GM19463 (cell line): ENCODE measurements around the gene RNF144A.

ENCODE experiments used
- ATAC-seq: cut with Tn5 transposase; IDR thresholded peaks from one replicate; pipeline ENCODE4 v1.9.1; 2021; ENCODE audit warnings: mild to moderate bottlenecking, moderate library complexity; ENCODE audit not compliant: unreplicated experiment

The RNF144A gene

DNA sequence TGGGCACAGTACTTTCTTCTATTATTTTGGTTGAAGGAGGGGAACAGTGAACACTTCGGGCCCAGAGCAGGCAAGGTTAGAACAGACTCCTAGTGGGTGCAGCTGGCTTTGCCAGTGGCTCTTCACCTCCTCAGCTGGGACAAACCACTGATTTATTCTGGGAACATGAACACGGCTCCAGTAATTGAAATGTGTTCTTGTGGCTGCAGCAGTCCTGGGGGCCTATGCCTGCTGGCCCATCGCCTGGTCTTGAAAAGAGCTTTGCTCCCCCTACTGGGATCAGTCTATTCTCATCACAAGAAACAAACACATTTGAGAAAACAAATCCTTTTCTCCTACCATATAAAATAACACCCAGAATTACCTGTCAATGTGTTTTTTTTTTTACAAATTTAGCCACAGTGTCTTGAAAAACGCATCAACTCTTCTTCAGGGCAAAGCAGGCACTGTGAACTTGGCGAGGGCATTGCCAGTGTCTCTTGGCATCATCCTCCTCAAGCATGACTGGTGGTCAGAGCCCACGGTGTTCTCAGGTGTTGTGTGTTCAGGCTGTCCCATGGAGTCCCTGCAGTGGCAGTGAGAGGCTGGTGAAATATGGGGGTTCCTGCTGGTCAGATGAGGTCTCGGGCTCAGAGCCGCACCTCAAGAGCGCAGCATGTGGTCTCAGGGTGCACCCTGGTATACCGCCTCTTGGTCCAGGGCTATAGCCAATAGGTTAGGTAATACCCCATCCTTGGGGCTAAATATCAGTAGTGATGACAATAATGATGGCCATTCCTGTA is 51.3 kb downstream of the RNF144A start:
- no peak for ATAC-seq

DNA sequence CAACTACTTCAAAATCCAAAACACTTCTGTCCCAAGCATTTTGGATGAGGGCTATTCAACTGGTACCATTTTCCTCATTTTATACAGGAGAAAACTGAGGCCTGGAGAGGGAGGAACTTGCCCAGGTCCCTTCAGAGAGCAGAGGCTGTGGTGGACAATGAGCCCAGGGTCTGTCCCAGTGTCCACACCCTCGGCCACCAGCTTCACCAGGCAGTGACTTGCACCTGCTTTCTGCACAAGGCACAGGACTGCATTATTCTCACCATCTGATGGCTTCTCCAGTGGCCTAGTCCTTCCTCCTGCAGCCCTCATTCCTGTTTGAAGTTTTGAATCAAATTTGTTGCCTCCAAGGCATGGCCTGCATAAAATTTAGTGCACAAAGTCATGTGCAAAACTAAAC is 53.3 kb downstream of the RNF144A start:
- ATAC-seq = no peak

DNA sequence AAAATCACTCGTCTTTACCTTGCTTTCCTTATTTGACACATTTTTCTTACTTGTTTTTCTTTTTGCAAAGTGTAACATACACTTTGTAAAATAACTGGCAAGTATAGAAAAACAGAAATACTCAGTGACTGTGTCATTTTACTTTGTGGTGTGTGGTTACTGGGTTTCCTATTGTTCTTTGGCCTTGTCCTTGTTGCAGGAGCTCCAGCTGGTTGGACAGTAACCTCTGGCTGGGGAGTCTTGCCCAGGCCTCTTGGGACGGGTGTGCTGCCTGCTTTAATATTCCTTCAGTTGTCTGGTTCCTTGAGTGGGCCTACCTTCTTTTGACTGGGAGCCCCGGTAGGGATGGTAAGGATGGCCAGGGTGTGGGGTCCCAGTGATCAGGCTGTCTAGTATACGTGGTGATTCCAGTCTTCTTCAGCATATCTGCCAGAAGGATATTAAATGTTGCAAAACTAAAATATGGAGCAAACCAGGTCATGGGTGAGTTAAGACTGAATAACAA is 53.8 kb downstream of the RNF144A start:
- no peak for ATAC-seq

DNA sequence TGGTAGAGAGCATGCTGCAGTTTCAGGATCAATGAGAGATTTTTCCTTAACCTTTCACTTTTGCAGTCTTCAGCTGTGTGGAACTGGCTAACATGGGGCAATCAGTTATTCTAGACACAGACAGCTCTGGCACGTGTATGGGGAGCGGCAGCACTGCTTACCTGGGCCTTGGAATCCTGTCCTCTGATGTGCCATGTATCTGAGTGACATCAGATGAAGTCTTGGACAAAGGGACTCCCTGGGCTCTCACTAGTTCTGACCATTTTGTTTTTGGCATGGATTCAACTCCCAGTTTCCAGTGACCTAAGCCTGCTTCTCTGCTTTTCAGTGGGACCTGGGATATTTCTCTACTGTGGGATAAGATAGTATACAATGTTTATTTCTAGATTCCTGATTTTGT is 54.3 kb downstream of the RNF144A start:
- ATAC-seq = no peak

DNA sequence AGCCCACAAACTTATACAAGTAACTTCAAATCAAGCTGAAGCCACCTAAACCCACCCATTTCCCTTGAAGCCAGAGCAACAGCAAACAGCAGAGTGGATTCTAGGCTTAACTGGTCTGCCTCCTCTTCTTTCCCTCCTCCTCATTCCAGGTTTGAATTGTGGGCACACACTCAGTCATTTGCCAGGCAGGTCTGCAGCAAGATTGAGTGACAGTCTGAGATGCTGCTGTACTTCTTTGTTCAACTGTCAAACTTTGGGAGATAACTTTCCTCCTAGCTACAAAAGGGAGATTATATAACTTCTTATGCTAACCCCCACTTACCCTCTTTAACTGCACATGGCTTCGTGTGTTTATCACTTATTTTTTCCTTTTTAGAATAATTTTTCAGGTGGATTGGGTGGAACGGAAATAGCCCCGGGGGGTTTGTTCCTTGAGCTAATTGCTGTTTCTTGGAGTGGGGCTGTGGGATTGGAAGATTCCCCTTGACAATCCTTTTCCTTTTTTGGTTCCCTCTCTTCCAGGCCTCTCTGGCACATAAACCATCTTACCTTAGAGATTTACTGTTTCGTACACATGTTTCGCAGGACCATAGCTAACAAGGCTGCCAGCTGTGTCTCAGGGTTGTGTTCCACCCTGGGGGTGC is 55.0 kb downstream of the RNF144A start:
- no peak for ATAC-seq

DNA sequence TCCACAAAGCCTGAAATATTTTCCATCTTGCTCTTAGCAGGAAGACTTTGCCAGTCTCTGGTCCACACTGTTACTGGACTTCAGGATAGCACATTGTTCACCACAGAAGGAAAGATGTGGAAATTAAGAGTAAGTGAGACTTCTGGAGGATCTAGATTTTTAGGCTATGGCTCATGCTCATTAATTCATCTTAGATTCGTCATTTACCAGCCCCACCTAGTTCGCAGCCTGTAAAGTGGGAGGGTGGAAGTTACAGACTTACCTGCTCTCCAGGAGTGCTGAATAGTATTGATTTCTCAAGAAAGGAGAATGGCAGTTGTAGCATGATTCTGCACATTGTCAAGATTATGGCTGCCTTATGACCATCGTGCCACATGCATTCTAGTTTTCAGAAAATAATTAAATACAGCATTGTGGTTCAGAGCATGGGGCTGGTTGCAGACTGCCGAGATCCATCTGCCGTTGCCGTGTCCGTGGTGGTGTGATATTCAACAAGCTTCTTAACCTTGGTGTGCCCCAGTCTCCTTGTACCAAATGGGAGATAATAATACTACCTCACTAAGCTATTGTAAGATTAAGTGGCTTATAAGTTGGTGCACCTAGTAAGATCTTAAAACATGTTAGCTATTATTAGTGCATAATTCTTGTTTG is 56.8 kb downstream of the RNF144A start:
- no peak for ATAC-seq

DNA sequence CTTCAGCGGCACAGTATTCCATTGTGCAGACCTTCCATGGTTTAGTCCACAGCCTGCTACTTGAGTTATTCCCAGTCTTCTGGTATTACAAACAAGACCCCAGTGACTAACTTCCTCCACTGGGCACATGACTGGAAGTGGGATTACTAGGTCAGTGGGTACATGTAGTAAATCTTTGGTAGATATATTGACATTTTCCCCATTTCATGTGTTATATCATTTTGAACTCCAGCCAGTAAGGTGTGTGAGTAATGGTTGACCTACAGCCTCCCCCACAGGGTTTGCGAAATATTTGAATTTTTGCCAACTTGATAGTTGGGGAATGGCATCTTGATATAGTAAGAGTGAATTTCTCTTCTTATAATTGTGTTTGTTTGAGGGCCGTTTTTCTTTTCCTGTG is 58.8 kb downstream of the RNF144A start:
- no peak for ATAC-seq

DNA sequence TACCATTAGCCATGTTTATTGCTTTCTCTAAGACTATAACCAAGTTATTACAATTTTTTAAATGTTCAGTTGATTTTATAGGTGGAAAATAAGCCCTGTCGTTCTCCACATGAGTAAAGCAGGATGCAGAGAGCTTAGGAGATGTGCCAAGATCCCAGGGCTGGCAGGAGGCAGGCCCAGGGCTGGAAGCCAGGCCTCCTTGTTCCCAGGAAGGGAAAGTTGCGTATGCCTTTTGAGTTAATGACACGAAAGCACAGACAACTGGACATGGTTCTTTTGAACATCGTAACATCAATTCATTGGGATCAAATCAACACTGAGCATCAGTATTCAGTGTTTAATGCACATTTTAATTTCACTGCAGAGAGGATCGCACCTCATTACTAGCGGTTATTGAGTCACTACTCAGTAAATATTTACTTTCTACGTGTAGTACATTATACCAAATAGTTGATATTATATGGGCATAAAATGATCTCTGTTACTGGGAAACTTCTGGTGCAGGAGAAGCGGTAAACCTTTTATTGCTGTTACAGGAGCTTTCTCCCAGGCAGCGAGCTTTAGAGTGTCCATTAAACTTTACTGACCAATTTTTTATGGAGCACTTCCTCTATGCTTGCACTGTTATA is 60.0 kb downstream of the RNF144A start:
- no peak for ATAC-seq

DNA sequence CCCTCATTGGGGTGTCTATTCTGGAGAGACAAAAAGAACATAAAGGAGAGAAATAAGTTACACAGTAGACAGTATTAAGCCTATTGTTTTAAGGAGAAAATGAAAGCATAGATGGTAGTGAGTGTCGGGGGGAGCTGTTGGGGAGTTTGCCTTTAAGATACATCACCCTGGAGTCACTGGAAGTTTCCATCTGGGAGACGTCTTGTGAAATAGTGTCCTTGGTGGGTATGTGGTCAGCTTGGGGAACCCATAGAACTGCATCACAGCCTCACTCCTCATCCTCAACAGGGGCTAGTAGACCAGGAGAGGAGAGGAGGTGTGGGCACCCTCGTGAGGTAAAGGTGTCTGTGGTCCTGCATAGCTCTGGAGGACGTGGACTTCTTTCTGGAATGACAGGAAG is 60.6 kb downstream of the RNF144A start:
- ATAC-seq = no peak

DNA sequence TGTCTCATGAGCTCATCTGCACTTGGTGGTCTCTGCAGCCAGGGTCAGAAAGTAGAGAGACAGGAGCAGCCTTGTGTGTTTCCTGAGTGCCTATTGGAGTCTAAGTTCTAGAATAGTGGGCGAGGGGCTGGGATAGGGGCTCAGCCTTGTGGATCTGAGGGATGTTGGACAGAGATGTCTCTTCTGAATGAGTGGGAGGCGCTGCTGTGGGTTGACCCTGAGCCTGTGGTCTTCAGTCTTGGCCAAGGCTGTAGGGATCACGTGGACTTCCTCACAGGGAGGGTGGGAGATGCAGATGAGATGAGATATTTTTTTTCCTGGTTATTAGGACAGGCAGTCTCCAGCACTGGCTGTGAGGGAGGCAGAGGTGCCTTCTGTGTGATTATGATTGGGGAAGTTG is 61.8 kb downstream of the RNF144A start:
- no peak for ATAC-seq

DNA sequence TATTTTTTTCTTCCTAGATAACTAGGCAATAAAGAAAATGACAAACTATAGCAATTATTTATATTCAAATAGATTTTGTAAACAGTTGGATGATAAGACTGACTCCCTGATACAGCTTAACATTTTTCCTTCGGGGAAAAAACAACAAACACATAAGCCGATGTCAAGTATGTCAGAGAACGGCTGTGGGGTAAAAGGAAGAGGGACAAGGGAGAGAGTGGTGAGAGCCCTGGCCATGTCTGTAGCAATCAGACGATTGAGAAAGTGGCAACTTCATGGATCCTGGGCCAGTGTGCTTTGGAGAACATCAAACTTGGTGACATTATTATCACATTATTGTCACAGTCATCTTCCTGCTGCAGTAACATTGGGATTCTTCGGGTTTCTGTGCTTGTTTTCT is 65.2 kb downstream of the RNF144A start:
- no peak for ATAC-seq

DNA sequence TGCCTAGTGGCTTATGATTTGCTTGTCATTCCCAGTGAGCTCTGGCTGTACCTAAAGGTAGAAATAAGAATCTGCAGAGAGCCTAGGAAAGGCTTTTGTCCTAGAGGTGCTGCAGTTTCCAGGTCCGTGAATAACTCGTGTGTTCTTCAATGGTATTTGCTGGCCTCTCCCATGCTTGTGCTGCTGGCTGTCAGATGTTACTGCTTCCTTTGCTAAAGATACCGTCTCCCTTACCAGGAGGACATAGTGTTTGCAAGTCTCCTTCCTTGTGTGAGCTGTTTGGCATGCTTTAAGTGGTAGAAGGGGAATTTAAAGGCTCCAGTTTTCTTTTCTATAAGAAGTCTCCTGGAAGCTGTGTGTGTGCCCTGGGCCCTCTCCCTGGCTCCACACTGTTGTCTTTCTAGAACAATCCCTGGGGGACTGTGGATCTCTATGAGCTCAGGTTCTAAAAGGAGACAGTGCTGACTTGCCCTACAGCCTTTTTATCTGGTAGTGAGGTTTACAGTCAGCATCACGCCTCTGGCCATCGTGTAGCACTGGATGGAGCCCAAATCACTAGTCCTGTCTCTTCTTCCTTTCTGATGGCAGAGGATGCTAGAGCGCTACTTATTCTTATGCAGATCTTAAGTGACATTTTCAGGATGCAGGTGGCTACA is 65.8 kb downstream of the RNF144A start:
- no peak for ATAC-seq

DNA sequence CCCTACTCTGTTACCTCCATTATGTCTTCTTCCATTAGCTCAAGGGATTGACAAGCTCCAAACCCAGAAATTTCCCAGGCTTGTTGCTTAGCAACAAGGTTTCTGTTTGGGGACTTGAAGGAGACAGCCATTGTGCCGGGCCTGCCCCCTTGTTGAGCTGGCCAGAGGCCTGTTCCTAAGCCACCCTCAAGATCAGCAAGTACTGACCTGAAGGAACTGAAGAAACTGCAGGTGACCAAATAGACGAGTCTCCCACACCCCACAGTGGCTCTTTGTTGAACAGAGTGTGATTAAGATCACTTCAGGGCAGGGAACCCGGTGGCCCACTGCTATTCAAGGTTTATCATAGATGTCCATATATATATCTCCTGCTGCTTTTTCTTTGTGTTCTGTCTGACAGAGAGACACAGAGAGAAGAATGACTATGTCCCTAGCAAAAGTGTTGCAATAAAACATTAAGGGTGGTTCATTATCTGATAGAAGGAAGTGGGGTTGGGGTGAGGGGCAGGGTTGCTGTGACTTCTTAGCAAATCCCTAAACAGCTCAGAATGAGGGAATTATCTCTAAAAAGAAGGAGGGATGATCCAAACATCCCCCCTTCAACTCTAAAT is 69.2 kb downstream of the RNF144A start:
- no peak for ATAC-seq

DNA sequence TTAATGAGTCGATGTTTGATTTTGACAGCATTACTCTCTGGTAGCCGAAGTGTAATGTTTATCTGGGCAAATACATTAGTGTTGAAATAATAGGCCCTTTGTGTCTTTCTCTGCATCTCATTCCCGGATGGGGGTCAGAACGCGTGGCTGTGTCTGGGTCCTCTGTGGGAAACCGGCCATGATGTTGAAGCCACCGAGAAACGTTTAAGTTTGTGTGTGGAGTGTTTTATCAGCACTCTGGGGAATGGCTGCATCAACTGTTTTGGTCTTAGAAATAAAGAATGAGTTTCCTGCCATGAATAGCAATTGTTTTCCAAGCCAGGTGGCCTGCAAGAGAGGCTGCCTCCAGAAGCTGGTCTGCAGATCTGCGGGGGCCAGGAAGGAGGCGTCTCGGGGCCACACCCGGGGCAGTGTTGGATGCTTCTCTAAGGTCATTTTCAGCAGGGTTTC is 69.7 kb downstream of the RNF144A start:
- no peak for ATAC-seq

DNA sequence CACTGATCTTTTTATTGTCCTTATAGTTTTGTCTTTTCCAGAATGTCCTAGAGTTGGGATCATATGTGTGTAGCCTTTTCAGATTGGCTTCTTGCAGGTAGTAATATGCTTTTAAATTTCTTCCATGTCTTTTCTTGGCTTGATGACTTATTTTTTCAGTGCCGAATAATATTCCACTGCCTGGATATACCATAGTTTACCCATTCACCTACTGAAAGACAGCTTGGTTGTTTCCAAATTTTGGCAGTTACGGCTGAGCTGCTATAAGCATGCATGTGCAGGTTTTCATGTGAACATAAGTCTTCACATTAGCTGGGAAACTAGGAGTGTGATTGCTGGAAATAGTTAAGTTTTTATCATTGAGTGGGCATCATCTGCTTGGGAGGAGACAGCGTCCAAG is 73.7 kb downstream of the RNF144A start:
- ATAC-seq = no peak

DNA sequence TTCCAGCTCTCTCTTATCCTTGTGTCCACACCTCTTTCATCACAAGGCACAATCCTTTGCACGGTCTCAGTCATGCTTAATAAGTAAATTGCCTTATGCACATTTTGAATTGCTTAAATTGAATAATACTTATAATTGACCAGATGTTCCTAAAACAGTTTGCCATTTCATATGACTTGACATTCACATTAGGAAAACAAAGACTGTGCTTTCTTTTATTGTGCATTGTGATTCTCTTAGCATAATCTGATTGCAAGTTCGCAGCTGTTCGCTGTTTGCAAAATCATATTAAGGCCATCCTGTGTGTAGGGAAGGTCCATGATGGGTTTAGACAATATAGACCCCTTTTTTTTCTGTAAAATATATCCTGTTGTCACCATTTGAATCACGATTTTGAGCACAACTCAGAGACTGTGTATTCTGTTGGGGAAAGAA is 75.6 kb downstream of the RNF144A start:
- no peak for ATAC-seq

DNA sequence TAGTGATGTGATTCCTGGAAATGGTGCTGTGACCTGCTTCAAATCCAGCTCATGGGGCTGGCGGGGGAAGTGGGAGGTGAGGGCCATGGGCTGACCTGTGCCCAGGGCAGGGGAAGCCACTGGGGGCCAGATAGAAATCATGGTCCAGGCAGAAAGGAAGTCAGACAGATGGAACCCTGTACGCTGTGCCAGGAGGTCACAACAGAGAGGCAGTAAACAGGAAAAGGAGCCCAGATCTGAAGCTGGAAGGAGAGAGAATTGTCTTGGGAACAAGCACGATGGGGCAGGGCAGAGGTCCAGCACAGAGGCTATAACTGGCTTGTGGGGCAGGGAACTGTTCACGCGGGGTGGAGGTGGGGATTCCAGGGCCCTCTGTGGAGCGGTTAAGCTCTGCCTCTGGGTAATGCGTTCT is 76.0 kb downstream of the RNF144A start:
- no peak for ATAC-seq

DNA sequence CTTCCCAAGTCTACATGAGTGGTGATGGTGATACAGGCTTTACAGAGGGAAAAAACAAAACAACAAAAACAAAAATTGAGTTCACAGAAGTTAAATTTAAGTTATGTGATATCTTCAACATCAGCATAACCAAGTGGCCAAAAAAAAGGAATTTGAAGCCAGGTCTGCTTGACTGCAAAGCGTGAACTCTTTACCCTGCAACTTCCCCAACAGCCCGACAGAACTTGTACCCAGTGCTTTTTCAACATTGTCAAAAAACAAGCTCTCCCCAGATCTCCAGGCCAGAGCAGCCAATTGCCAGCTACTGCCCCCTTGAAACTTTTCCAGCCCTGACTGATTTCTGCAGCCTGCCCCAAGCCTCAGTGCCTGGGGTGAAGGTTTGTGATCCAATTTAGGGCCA is 76.7 kb downstream of the RNF144A start:
- no peak for ATAC-seq

DNA sequence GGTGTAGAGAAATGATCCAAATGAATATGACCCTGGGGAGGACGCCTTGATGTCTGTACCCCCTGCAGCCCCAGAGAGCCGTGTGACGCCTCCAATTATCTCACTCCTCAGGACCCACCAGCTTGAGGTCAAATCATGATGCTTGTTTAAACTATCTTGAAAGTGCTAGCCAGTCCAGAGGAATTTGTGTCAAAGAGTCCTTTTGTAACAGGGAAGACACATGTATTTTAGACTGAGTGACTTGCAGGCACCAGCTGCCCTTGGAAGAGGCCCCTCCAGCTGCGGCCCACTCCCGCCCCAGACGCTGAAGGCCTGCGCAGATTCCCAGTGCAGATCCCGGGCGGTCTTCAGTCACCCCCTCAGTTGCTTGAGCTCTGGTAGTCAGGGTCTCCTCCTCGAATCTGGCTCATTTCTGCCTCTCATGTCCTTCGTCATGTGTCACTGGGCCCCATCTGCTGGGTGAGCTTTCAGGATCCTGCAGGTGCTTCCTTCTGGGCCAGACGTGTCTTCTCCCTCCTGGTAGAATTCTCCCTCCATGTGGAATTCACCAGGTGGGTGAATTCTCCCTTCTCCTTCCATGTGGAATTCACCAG is 77.4 kb downstream of the RNF144A start:
- no peak for ATAC-seq
